NOMO-1 treated with dmso at 0.1 percent for 144 hours (cell line): ENCODE data around the gene RHO.
"Not testable (repeated sequence)": the region's sequence is repeated elsewhere in the genome, so short reads cannot be mapped to it uniquely, and the experiment has no call there.

Experiments used
- DNase-seq: peaks from one replicate; lab custom pipeline; 2025; ENCODE audit not compliant: unreplicated experiment; lab: John Stamatoyannopoulos, UW

The RHO gene

GRCh38 chr3:129528589-129529100 lies at the start of gene RHO:
Gene RHO, plus strand, starts transcription at chr3:129528639. Its CDS starts 95 bp downstream, at chr3:129528734.
- no peak for DNase-seq

- not testable (repeated sequence) for DNase-seq
Measured at GRCh38 chr3:129481225-129481765, 47.1 kb upstream of the RHO start.

GRCh38 chr3:129481766-129482332 lies 46.6 kb upstream of the RHO start:
- DNase-seq, result no peak

GRCh38 chr3:129482721-129483120 lies 45.7 kb upstream of the RHO start:
- no peak for DNase-seq

GRCh38 chr3:129483870-129484269 lies 44.6 kb upstream of the RHO start:
- no peak for DNase-seq

- not testable (repeated sequence) for DNase-seq
Measured at GRCh38 chr3:129485146-129485545, 43.3 kb upstream of the RHO start.

- peak; percentile 16 for DNase-seq
Measured at GRCh38 chr3:129485721-129486663, 42.4 kb upstream of the RHO start.

GRCh38 chr3:129486664-129487035 lies 41.8 kb upstream of the RHO start:
- no peak for DNase-seq

GRCh38 chr3:129487183-129487867 lies 41.1 kb upstream of the RHO start:
- no peak for DNase-seq

GRCh38 chr3:129487868-129488335 lies 40.5 kb upstream of the RHO start:
- DNase-seq, result not testable (repeated sequence)

GRCh38 chr3:129489258-129489657 lies 39.2 kb upstream of the RHO start:
- peak; percentile 70 for DNase-seq

GRCh38 chr3:129490273-129490675 lies 38.2 kb upstream of the RHO start:
- DNase-seq, result peak; percentile 84

GRCh38 chr3:129491077-129491476 lies 37.4 kb upstream of the RHO start:
- DNase-seq, result not testable (repeated sequence)

GRCh38 chr3:129491794-129492193 lies 36.6 kb upstream of the RHO start:
- no peak for DNase-seq

- no peak for DNase-seq
Measured at GRCh38 chr3:129492691-129493090, 35.7 kb upstream of the RHO start.

- DNase-seq, result no peak
Measured at GRCh38 chr3:129493206-129493605, 35.2 kb upstream of the RHO start.

- DNase-seq, result not testable (repeated sequence)
Measured at GRCh38 chr3:129494499-129494898, 33.9 kb upstream of the RHO start.

- DNase-seq, result not testable (repeated sequence)
Measured at GRCh38 chr3:129495006-129495639, 33.3 kb upstream of the RHO start.

- not testable (repeated sequence) for DNase-seq
Measured at GRCh38 chr3:129497876-129498275, 30.6 kb upstream of the RHO start.
